GM19099 (cell line): ENCODE data around the gene ARID4B.
A peak's percentile ranks its signal among the peaks of the same experiment; 100 is the strongest.

Source experiments
- POLR2A ChIP-seq: IDR thresholded peaks from 3 replicates; pipeline ENCODE4 v1.6.1; 2011; ENCODE audit warnings: low read depth; ENCODE audit not compliant: insufficient read length; ENCODE audit errors: extremely low read depth

The ARID4B gene

GRCh38 chr1:235138821-235139220, 189.2 kb downstream of the ARID4B start:
- TF ChIP-seq POLR2A: no peak

- no peak for TF ChIP-seq POLR2A
Observed at GRCh38 chr1:235136111-235136510, 191.9 kb downstream of the ARID4B start.

GRCh38 chr1:235134171-235134570, 193.8 kb downstream of the ARID4B start:
- TF ChIP-seq POLR2A: no peak

GRCh38 chr1:235133086-235133485, 194.9 kb downstream of the ARID4B start:
- no peak for TF ChIP-seq POLR2A

- no peak for TF ChIP-seq POLR2A
Observed at GRCh38 chr1:235131961-235132360, 196.0 kb downstream of the ARID4B start.

GRCh38 chr1:235130766-235131270, 197.2 kb downstream of the ARID4B start:
- TF ChIP-seq POLR2A: no peak

GRCh38 chr1:235129774-235130570, 198.0 kb downstream of the ARID4B start:
- TF ChIP-seq POLR2A: no peak

GRCh38 chr1:235128456-235129328, 199.3 kb downstream of the ARID4B start, which contains the start of gene TOMM20:
TOMM20 (minus strand) TSS chr1:235128837; CDS start chr1:235128715, 122 bp downstream.
- TF ChIP-seq POLR2A: peak; percentile 97

GRCh38 chr1:235127732-235128455, 200.1 kb downstream of the ARID4B start:
- TF ChIP-seq POLR2A: no peak

GRCh38 chr1:235127203-235127602, 200.8 kb downstream of the ARID4B start:
- TF ChIP-seq POLR2A: no peak

- no peak for TF ChIP-seq POLR2A
Observed at GRCh38 chr1:235124665-235125064, 203.3 kb downstream of the ARID4B start.

GRCh38 chr1:235124111-235124510, 203.9 kb downstream of the ARID4B start:
- no peak for TF ChIP-seq POLR2A

GRCh38 chr1:235122348-235122747, 205.6 kb downstream of the ARID4B start:
- no peak for TF ChIP-seq POLR2A
